Measurements from ENCODE around the gene FMNL1. TPM values are rescaled to one million over a fixed set of nuclear protein-coding genes. Genes with fewer than 3 reads are reported as not detected.

The FMNL1 gene
- total RNA-seq, 1 donor from 2014 or later, result 13.7 TPM

DNA sequence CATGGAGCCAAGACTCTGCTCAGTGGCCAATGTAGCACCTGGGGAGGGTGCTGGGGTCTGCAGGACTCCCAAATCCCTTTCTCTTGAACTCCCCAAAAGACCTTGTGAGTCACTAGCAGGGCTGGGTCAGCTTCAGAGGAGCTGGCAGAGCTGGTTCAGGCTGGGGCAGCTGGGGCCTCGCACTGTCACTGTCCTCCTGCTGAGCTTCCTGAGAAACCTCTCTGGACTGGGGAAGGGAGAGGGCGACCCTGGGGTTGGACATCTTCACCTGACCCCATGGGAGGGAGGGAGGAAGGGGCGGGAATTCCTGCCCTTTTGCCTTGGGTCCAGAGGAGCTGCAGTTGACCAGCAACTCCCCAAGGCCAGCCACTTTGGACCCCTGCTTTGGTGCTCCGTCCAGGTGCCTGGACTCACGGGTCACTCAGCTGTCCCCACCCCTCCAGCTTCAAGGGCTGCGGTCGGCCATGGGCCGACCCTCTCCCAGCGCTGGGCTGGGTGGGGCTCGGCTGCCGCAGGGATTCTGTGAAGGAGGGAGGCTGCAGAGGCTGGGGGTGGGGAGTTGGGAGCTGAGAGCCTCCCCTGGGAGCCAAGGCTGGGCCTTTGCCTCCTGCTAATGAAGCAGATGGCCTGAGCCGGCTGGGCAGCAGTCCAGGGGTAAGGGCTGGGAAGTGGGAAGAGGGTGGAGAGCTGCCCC is 9.2 kb downstream of the FMNL1 start:
- peak; percentile 85 for DNase-seq (ENCODE audit: missing footprints)
- intact Hi-C loops (cut with DNase I), result no loop called here

DNA sequence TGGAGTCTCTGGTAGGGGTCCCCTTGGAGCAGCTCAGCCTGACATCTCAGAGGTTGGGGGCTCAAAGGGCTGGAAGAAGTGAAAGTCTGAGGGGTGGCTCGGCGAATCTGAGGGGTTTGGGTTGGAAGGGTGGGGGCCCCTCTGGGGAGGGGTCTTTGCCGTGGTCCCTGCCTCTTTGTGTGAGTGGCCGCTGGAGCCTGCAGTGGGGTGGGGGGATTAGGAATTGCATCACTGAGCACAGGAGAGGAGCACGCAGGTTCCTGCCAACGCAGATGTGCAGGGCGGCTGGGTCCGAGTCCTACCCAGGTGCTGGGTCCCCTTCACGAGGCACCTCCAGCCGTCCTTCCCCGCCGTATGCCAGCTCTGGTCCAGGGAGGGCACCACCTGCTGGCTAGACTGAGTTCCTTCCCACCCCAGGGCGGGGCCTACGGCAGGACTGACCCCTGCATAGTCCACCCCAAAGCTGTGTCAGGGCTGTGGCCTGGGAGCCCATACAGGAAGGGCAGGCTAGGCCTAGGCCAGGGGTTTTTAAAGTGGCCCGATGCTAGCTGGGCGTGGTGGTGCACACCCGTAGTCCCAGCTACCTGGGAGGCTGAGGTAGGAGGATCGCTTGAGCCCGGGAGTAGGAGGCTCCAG is 9.9 kb downstream of the FMNL1 start:
- DNase-seq (ENCODE audit: missing footprints), result peak; percentile 74
- no peak for ATAC-seq
- intact Hi-C loops (cut with DNase I), result no loop called here

More for the DNA sequence above, 9.2 kb downstream of the FMNL1 start:
- ATAC-seq, result peak; percentile 18

DNA sequence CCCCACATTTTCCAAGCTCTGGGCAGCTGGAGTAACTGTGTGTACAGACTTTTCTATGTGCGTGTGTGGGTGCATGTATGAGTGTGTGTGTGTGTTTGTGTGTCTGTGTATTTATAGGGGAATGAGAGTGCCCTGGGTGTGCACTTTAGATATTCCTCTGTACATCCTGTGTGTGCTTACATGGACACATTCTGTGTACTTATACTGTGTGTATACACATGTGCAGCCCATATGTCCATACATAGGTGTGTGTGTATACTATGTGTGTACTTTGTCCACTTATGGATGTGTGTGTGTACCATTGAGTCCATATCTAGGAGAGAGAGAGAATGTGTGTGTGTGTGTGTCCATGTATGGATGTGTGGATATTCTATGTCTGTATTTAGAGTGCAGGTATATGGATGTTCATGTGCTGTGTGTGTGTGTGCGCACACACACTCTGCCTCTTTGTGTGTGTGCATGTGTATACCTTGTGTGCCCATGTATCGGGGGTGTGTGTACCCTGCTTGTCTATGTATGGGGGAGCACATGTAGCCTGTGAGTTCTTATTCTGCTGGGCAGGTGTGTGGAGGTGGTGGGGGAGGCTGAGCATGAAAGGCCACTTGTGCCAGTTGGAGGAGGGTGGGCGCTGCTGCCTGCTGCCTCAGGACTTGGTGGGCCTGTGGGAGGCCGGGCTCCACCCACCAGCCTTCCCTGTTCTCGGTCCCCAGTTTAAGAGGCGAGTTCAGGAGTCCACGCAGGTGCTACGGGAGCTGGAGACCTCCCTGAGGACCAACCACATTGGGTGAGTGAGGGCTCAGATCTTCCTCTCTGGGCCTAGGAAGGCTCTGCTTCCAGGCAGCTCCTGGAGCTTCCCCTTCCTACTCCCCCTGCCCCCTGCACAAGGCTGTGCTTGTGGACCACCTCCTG is 11.1 kb downstream of the FMNL1 start:
- peak; percentile 26 for DNase-seq (ENCODE audit: missing footprints)
- intact Hi-C loops (cut with DNase I), result no loop called here
- no peak for ATAC-seq

DNA sequence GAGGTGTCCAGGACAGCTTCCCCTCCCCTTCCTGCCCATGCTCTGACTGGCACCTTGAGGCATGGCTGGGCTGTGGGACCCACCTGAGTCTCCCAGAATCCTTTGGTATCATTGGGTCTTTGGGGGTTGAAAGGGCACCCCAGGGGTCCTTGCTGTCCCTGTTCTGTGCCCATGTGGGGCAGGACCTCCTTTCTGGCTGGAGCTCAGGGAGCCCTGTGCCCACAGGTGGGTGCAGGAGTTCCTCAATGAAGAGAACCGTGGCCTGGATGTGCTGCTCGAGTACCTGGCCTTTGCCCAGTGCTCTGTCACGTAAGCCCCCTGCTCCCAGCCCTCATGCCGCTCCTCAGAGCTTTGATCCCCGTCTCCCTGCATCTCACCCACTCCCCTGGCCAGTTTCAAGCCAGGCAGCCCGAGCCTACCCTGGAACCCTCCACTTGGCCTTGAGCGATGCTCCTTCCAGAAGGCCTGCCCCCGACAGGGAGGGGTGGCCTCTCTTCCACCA is 11.8 kb downstream of the FMNL1 start:
- ATAC-seq (no peak), DNase-seq (ENCODE audit: missing footprints) (peak; percentile 34)
- intact Hi-C loops (cut with DNase I), result no loop called here

DNA sequence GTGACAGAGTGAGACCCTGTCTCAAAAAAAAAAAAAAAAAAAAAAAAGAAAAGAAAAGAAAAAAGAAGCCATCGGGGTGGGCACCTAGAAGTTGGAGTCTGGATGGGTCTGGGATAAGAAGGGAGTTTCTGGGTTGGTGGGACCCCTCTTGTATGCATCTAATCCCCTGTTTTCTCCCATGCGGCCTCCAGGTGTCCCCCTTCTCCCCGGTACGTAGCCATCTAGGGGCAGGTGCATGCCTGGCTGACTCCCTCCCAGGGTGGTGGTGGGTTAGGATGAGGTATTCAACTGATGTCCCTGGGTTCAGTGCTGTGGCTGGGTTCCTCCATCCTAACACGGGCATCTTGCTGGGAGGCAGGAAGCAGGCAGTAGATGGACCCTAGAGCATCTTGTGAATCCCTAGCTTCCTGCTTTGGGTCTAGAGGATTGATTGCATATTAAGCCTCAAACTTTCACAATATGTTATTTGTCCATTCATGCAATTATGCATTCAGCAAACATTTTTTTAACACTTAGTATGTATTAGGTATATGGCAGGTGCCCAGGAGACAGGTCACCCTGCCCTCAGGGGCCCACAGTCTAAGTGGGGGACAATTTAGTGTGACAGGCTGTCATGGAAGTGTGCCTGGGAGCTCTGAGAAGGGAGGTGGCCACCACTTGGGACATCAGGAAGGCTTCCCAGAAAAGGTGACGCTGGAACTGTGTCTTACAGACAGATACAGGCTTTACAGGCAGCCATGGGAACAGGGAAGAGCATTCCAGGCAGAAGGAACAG is 13.1 kb downstream of the FMNL1 start:
- ATAC-seq (no peak), DNase-seq (ENCODE audit: missing footprints) (no peak)
- intact Hi-C loops (cut with DNase I), result loop anchor here (1.0 kb wide), 1 partner anchor 16 kb away; no protein-coding TSS in a partner anchor

DNA sequence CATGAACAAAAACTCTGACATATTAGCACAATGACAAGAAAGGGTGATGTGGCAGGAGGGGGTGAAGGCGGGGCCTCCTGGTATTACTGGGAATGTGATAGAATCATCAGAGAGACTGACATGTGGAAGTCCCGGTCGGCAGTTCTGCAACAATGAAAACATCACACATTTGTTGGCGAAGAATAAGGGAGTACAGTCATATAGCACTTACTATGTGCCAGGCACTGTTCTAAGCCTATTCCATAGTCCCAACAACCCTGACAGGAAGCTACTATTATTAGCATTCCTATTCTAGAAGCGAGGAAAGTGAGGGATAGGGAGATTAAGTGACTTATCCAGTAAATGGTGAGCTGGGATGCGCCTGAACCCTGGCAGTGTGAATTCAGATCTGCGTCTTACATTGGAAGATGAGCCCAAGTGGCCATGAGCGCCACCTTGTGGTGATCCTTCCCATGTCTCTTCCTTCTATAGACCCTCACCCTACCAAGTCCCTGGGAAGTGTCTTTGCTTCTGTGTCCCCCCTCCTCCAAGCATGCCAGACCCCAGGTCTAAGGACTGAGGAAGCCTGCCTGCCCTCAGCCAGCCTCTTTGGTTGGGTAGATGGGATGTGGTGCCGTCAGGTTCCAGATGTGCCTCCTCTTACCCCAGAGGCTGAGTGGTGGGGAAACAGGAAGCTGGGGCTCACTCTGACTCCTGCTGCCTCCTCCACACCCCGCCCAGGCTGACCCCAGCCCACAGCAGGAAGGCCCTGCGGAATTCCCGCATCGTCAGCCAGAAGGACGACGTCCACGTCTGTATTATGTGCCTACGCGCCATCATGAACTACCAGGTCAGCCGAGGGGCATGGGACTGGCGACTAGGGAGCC is 14.0 kb downstream of the FMNL1 start:
- peak; percentile 49 for ATAC-seq
- intact Hi-C loops (cut with DNase I), result loop anchor here (1.0 kb wide), 1 partner anchor 16 kb away; no protein-coding TSS in a partner anchor
- peak; percentile 88 for DNase-seq (ENCODE audit: missing footprints)

DNA sequence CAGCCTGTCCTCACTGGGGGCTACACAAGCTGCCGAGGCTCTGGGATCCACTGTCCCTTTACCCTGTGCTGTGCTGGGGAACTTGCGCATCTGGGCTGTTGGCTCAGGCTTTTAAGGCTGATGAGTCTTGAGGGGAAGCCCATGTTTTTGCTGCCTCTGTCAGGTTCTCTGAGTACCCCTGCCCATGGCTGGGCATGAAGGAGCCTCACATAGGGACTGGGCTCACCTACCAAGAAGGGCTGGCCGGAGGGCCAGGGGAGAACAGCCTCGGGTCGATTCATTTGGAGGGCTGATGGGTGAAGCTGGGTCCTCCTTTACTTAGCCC is 14.6 kb downstream of the FMNL1 start:
- intact Hi-C loops (cut with DNase I), result no loop called here
- DNase-seq (ENCODE audit: missing footprints) (peak; percentile 54), ATAC-seq (no peak)

DNA sequence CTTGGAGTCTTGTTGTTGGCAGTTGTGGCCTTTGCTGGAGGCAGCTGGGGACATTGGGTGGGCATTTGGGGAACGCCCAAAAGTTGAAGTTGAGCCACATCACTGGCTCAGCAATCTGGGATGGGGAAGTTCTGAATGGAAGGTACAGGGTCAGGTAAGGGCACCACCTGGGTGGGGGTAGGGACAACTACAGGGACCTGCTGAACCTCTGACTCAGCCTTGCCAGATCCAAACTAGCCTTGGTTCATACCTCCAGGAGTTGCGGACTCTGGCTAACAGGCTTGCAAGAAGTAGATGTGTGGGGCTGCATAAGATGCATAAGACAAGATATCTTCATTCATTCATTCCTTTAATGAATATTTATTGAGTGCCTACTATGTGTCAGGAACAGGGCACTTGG is 16.0 kb downstream of the FMNL1 start:
- DNase-seq (ENCODE audit: missing footprints), result no peak
- intact Hi-C loops (cut with DNase I), result no loop called here
- no peak for ATAC-seq

DNA sequence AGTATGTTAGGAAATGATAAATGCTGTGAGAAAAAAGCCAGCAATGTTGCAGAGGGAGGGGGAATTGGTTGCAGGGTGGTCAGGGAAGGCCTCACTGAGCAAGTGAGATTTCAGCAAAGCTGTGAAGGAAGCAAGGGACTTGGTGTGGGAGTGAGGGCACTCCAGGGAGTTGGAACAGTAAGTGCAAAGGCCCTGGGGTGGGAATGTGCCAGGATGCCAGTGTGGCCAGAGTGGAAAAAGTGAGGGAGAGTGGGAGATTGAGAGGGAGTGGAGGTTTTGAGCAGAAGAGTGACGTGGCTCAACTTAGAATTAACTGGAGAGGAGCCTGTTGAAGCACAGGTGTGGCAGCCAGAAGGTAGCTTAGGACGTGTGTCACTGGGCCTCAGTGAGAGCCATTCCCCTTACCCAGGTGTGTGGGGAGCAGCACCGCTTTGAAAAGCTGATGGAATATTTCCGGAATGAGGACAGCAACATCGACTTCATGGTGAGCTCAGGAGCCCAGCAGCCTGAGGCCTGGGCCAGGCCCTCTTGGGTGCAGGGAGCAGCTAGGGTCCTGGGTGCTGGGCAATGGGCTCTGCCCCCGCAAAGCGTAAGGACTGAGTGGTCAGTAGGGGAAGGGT is 16.6 kb downstream of the FMNL1 start:
- DNase-seq (ENCODE audit: missing footprints), result no peak
- no peak for ATAC-seq
- intact Hi-C loops (cut with DNase I), result no loop called here

DNA sequence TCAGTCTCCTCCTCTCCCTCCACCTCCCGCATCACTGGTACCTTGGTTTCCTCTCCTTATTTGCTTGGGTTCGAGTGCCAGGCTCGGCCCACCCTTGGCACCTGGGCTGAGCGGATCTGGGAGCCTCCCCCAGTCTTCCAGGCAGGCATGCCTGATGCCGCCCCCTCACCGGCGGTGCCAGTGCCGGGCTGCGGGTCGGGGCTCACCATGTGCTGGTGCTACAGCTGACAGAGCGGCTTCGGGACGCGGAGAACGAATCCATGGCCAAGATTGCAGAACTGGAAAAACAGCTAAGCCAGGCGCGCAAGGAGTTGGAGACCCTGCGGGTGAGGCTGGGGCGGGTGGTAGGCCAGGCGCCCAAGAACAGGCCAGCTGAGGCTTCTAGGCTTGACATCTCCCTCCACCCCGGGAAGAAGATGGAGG is 19.2 kb downstream of the FMNL1 start:
- intact Hi-C loops (cut with DNase I), result no loop called here
- ATAC-seq, result no peak
- DNase-seq (ENCODE audit: missing footprints), result peak; percentile 21

DNA sequence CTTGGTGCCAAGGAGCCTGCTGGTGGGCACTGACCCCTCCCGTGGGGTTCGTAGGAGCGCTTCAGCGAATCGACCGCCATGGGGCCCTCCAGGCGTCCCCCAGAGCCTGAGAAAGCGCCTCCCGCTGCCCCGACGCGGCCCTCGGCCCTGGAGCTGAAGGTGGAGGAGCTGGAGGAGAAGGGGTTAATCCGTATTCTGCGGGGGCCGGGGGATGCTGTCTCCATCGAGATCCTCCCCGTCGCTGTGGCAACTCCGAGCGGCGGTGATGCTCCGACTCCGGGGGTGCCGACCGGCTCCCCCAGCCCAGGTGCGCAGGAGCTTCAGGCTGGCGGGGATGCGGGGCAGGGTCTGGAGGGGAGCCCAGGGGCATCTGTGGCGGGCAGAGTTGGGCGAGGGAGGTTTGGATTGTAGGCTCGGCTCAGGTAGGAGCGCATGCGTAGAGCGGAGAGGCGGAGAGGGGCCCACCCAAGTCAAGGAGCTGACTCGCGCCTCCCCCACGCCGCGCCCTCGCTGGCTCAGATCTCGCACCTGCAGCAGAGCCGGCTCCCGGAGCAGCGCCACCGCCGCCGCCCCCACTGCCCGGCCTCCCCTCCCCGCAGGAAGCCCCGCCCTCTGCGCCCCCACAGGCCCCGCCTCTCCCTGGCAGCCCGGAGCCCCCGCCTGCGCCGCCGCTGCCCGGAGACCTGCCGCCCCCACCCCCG is 19.8 kb downstream of the FMNL1 start:
- ATAC-seq (no peak), DNase-seq (ENCODE audit: missing footprints) (peak; percentile 13)
- intact Hi-C loops (cut with DNase I), result no loop called here

DNA sequence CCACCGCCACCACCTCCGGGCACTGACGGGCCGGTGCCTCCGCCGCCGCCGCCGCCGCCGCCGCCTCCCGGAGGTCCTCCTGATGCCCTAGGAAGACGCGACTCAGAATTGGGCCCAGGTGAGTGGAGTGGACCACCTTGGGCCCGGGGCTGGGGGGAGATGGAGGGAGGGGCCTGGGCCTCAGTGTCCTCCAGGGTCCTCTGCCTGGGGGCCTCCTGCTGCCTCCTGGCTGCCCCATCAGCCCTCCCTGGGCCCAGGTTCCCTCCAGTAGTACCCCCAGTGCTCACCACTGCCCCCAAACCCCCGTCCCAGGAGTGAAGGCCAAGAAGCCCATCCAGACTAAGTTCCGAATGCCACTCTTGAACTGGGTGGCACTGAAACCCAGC is 20.3 kb downstream of the FMNL1 start:
- intact Hi-C loops (cut with DNase I), result no loop called here
- ATAC-seq (no peak), DNase-seq (ENCODE audit: missing footprints) (no peak)

DNA sequence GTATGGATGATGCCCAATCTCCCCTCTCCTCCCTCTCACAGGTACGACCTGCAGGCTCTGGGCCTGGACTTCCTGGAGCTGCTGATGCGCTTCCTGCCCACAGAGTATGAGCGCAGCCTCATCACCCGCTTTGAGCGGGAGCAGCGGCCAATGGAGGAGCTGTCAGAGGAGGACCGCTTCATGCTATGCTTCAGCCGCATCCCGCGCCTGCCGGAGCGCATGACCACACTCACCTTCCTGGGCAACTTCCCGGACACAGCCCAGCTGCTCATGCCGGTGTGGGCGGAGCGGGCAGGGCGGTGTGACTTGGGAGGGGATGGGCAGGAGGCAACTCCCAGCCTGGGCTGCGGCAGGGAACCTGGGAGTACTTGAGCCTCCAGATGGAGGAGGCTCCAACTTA is 22.1 kb downstream of the FMNL1 start:
- ATAC-seq (no peak), DNase-seq (ENCODE audit: missing footprints) (no peak)
- intact Hi-C loops (cut with DNase I), result no loop called here

DNA sequence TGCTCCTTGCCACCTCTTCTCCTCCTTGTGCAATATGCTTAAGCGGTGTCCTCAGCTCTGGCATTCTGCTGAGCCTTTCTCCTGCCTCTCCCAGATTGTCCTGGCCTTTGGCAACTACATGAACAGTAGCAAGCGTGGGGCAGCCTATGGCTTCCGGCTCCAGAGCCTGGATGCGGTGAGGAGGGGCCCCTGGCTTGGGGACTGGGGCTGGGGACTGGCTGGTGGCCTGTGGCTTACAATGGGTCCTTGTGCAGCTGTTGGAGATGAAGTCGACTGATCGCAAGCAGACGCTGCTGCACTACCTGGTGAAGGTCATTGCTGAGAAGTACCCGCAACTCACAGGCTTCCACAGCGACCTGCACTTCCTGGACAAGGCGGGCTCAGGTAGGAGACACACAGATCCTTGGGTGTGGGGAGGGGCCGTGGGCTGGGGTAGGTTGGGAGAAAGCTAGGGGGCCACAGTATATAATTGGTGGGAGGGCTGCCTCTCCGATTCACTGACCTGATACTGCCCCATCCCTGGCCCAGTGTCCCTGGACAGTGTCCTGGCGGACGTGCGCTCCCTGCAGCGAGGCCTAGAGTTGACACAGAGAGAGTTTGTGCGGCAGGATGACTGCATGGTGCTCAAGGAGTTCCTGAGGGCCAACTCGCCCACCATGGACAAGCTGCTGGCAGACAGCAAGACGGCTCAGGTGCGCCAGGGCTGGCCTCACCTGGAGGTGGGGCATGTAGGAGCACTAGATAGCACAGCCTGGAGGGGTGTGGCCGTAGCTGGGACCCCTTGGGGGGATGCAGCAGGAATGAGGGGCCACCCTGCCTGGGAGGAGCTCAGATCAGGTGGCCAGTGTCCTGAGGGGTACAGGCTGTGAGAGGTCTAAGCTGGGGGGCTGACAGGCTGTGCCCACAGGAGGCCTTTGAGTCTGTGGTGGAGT is 23.3 kb downstream of the FMNL1 start:
- no peak for DNase-seq (ENCODE audit: missing footprints)
- no peak for ATAC-seq
- intact Hi-C loops (cut with DNase I), result no loop called here

DNA sequence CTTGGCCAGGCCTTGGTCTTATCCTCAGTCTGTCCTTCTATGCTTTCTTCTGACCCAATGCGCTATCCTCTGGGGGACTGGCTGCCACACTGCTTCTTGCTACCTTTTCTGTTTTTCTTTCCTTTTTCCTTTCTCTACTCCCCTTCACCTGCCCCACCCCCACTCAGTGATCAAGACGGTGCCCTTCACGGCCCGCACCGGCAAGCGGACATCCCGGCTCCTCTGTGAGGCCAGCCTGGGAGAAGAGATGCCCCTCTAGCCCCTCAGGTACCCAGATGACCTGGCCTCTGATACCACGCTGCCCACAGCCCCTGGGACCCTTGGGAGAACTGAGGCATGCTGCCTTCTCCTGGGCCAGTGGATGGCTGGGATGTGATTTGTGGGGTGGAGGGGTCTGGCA is 24.7 kb downstream of the FMNL1 start:
- no peak for DNase-seq (ENCODE audit: missing footprints)
- intact Hi-C loops (cut with DNase I), result no loop called here
- ATAC-seq, result no peak

DNA sequence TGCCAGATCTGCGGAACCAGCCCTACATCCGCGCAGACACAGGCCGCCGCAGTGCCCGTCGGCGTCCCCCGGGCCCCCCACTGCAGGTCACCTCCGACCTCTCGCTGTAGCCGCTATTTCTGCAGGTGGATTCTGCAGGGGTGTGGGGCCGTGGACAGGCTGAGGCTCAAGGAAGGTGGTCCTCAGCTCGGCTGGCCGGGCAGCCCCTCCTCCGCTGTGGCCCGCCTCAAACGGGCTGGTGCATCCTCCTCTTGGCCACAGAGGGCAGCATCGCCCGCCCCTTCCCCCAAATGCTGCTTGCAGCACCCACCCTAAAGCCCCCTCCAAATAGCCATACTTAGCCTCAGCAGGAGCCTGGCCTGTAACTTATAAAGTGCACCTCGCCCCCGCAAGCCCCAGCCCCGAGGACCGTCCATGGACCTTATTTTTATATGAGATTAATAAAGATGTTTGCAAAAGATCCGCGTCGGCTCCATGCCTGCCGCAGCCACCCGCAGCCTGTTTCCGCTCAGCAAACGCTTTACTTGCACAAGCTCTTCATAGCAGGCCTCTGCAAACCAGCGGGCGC is 25.3 kb downstream of the FMNL1 start:
- DNase-seq (ENCODE audit: missing footprints), result no peak
- intact Hi-C loops (cut with DNase I), result no loop called here
- ATAC-seq, result peak; percentile 33

Data from Right ventricle myocardium inferior (tissue), 1 donor.